Stomach (tissue), 9 donors: ENCODE results near the gene CYBA. TPM values are rescaled to one million over a fixed set of nuclear protein-coding genes. Genes with fewer than 3 reads are reported as not detected.

ENCODE experiments used
- DNase-seq, 2 donors: peaks; one replicate each; pipeline versions ENCODE4 v3.0.0 to v3.0.0-alpha.2; 2013 to 2019
- H3K27ac ChIP-seq, 5 donors: fragments of 200-600 bp in 4 of 5; sonication (generic) in 4 of 5; one replicate each; pipeline ENCODE4 v1.5.1; 2013 to 2019; ENCODE audit warnings: mild to moderate bottlenecking in 1 of 5, moderate library complexity in 1 of 5
- H3K27me3 ChIP-seq, 3 donors: fragments of 200-600 bp; sonication (generic); one replicate each; pipeline ENCODE4 v1.5.1; 2017 to 2019; ENCODE audit warnings: mixed run types in 1 of 3
- H3K36me3 ChIP-seq, 4 donors: fragments of 200-600 bp; sonication (generic); 1 replicate in 3 of 4; 2 replicates in 1 of 4; pipeline ENCODE4 v1.5.1; 2016 to 2019
- H3K4me1 ChIP-seq, 4 donors: fragments of 200-600 bp; sonication (generic); one replicate each; pipeline ENCODE4 v1.5.1; 2016 to 2019
- H3K4me3 ChIP-seq, 4 donors: fragments of 200-600 bp; sonication (generic) in 3 of 4; one replicate each; pipeline ENCODE4 v1.5.1; 2016 to 2019; ENCODE audit warnings: mild to moderate bottlenecking in 1 of 4
- H3K9me3 ChIP-seq, 4 donors: fragments of 200-600 bp; sonication (generic); one replicate each; pipeline ENCODE4 v1.5.1; 2016 to 2019
- EP300 ChIP-seq: sonication (generic); formaldehyde crosslinking; IDR thresholded peaks from one replicate; pipeline ENCODE4 v1.6.1; 2017; ENCODE audit warnings: antibody characterized with exemption
- POLR2A ChIP-seq, 4 donors: fragments of 450-650 bp; IDR thresholded peaks; one replicate each; pipeline ENCODE4 v1.6.1; 2016; ENCODE audit warnings: antibody characterized with exemption in 4 of 4, control low read depth in 2 of 4, mild to moderate bottlenecking in 1 of 4, moderate library complexity in 1 of 4
- POLR2AphosphoS5 ChIP-seq, 3 donors: sonication (generic); formaldehyde crosslinking; IDR thresholded peaks; one replicate each; pipeline ENCODE4 v1.6.1; 2016; ENCODE audit warnings: antibody characterized with exemption in 3 of 3
- WGBS, 5 donors: extraction: QIAGEN DNeasy Blood & Tissue Kit in 3 of 5; methylation state at CpG; one replicate each; pipeline versions ENCODE4 v1.1.5 to v1.1.7; 2013 to 2018; 5-methylcytosine and 5-hydroxymethylcytosine counted together
- intact Hi-C: fragments of 100-400 bp; cut with DNase I; formaldehyde crosslinking; loops from one replicate; pipeline ENCODE4 v1.15.1; 2023; ENCODE audit warnings: low total_unique reads
- polyA plus RNA-seq, 3 donors: library from polyadenylated mRNA; stranded (reverse); fragments of 200-250 nt; gene quantifications; one replicate each; pipeline ENCODE4 v1.2.3, GENCODE V29; 2013
- total RNA-seq, 5 donors: library from RNA; depleted of rRNA; stranded (reverse); fragments of >200 nt; gene quantifications; one replicate each; pipeline versions ENCODE4 v1.1.0 to v1.2.3, GENCODE V29; 2014 to 2016
- TF ChIP-seq, protein P1 (sequence below), 7 experiments: fragments of 450-650 bp in 4 of 7; fragments of 200-600 bp in 3 of 7; sonication (generic) in 3 of 7; IDR thresholded peaks; one replicate each; pipeline ENCODE4 v1.5.1; 2016 to 2019; ENCODE audit warnings: antibody characterized with exemption in 7 of 7, control low read depth in 2 of 7, mild to moderate bottlenecking in 1 of 7
- donor health status: healthy with polysubstance abuse.
- donor health status: Bipolar disorder and iron deficiency.
- donor health status: healthy.

CYBA gene
- total and polyA plus RNA-seq, 8 donors = 21.0 to 480 (median 162) TPM

- peaks cover 0 to 3% (median 0%) of the 10 kb centered on the region in 4 donors for H3K4me1 ChIP-seq
- H3K9me3 ChIP-seq = no peaks in the 10 kb centered on the region
- H3K27ac ChIP-seq = no peak overlapping the region
- no peak for TF ChIP-seq EP300
- TF ChIP-seq, protein P1, sequence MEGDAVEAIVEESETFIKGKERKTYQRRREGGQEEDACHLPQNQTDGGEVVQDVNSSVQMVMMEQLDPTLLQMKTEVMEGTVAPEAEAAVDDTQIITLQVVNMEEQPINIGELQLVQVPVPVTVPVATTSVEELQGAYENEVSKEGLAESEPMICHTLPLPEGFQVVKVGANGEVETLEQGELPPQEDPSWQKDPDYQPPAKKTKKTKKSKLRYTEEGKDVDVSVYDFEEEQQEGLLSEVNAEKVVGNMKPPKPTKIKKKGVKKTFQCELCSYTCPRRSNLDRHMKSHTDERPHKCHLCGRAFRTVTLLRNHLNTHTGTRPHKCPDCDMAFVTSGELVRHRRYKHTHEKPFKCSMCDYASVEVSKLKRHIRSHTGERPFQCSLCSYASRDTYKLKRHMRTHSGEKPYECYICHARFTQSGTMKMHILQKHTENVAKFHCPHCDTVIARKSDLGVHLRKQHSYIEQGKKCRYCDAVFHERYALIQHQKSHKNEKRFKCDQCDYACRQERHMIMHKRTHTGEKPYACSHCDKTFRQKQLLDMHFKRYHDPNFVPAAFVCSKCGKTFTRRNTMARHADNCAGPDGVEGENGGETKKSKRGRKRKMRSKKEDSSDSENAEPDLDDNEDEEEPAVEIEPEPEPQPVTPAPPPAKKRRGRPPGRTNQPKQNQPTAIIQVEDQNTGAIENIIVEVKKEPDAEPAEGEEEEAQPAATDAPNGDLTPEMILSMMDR (IDR thresholded peaks at IDR 0.05) = no peak
- no peak for TF ChIP-seq POLR2AphosphoS5 (IDR thresholded peaks at IDR 0.05)
- TF ChIP-seq POLR2A (IDR thresholded peaks at IDR 0.05) = no peak
- no peaks in the 10 kb centered on the region for H3K27me3 ChIP-seq
- H3K4me3 ChIP-seq = no peak overlapping the region
- whole genome bisulfite sequencing, 5 donors = 75 to 87% (median 80%) methylated on average over 11 of the region's 11 CpGs
- peaks cover 16 to 74% (median 67%) of the 10 kb centered on the region in 4 donors for H3K36me3 ChIP-seq
- DNase-seq = no peak
- intact Hi-C loops = no loop called here
These were observed 57.4 kb downstream of the CYBA start for GRCh38 chr16:88593489-88593888.

Other genes with a start within 250 kb of the CYBA start
- gene ZFPM1, start 197.8 kb downstream of the CYBA start, total RNA-seq = 10 to 100 TPM in 4 of 5 donors, 1 to 10 TPM in 1; 3.9 to 85.7 (median 20.5) TPM
- gene ZFPM1, start 197.8 kb downstream of the CYBA start, polyA plus RNA-seq = 10 to 100 TPM in 1 of 3 donors, 1 to 10 TPM in 2; 4.1 to 10.6 (median 4.2) TPM
- gene ZC3H18, start 80.7 kb downstream of the CYBA start, total RNA-seq = 100 to 1,000 TPM in 1 of 5 donors, 10 to 100 TPM in 4; 15.5 to 312 (median 23.9) TPM
- gene ZC3H18, start 80.7 kb downstream of the CYBA start, polyA plus RNA-seq = 10 to 100 TPM; 16.1 to 20.2 (median 16.7) TPM
- under 1 TPM in 1 of 5 donors, not detected in 4; 0.87 TPM for gene IL17C, start 12.5 kb downstream of the CYBA start, total RNA-seq
- gene IL17C, start 12.5 kb downstream of the CYBA start, polyA plus RNA-seq = 1 to 10 TPM in 1 of 3 donors, not detected in 2; 1.2 TPM
- gene MVD, start 12.0 kb upstream of the CYBA start, total RNA-seq = 100 to 1,000 TPM in 1 of 5 donors, 10 to 100 TPM in 3, 1 to 10 TPM in 1; 7.1 to 302 (median 32.6) TPM
- 10 to 100 TPM; 56.8 to 73.7 (median 58.8) TPM for gene MVD, start 12.0 kb upstream of the CYBA start, polyA plus RNA-seq
- 1 to 10 TPM in 1 of 5 donors, under 1 TPM in 1, not detected in 3; 0.55 to 2.6 TPM for gene SNAI3, start 35.5 kb upstream of the CYBA start, total RNA-seq
- 1 to 10 TPM; 1.0 to 4.2 (median 1.5) TPM for gene SNAI3, start 35.5 kb upstream of the CYBA start, polyA plus RNA-seq
- 10 to 100 TPM in 4 of 5 donors, 1 to 10 TPM in 1; 8.8 to 31.9 (median 14.6) TPM for gene RNF166, start 55.4 kb upstream of the CYBA start, total RNA-seq
- gene RNF166, start 55.4 kb upstream of the CYBA start, polyA plus RNA-seq = 10 to 100 TPM; 11.5 to 20.6 (median 13.1) TPM
- gene CTU2, start 55.5 kb upstream of the CYBA start, total RNA-seq = 10 to 100 TPM in 3 of 5 donors, 1 to 10 TPM in 2; 1.8 to 53.3 (median 11.2) TPM
- 10 to 100 TPM; 13.4 to 21.6 (median 16.1) TPM for gene CTU2, start 55.5 kb upstream of the CYBA start, polyA plus RNA-seq
- gene PIEZO1, start 134.2 kb upstream of the CYBA start, total RNA-seq = 100 to 1,000 TPM in 4 of 5 donors, 10 to 100 TPM in 1; 81.7 to 171 (median 128) TPM
- 100 to 1,000 TPM in 1 of 3 donors, 10 to 100 TPM in 2; 43.7 to 153 (median 49.1) TPM for gene PIEZO1, start 134.2 kb upstream of the CYBA start, polyA plus RNA-seq
- gene CDT1, start 152.7 kb upstream of the CYBA start, total RNA-seq = 100 to 1,000 TPM in 1 of 5 donors, 10 to 100 TPM in 1, 1 to 10 TPM in 3; 1.5 to 147 (median 8.7) TPM
- gene CDT1, start 152.7 kb upstream of the CYBA start, polyA plus RNA-seq = 1 to 10 TPM; 3.2 to 5.2 (median 4.1) TPM
- 100 to 1,000 TPM in 2 of 5 donors, 10 to 100 TPM in 3; 18.1 to 340 (median 85.3) TPM for gene APRT, start 160.9 kb upstream of the CYBA start, total RNA-seq
- 100 to 1,000 TPM; 224 to 250 (median 241) TPM for gene APRT, start 160.9 kb upstream of the CYBA start, polyA plus RNA-seq
- gene GALNS, start 205.9 kb upstream of the CYBA start, total RNA-seq = 100 to 1,000 TPM in 1 of 5 donors, 10 to 100 TPM in 4; 16.2 to 110 (median 51.9) TPM
- gene GALNS, start 205.9 kb upstream of the CYBA start, polyA plus RNA-seq = 10 to 100 TPM in 2 of 3 donors, 1 to 10 TPM in 1; 8.6 to 16.6 (median 11.5) TPM
- gene TRAPPC2L, start 206.1 kb upstream of the CYBA start, total RNA-seq = 10 to 100 TPM in 3 of 5 donors, 1 to 10 TPM in 2; 2.9 to 31.4 (median 25.2) TPM
- gene TRAPPC2L, start 206.1 kb upstream of the CYBA start, polyA plus RNA-seq = 100 to 1,000 TPM in 1 of 3 donors, 10 to 100 TPM in 2; 57.6 to 107 (median 91.4) TPM
- not detected for gene PABPN1L, start 215.6 kb upstream of the CYBA start, total RNA-seq
- gene PABPN1L, start 215.6 kb upstream of the CYBA start, polyA plus RNA-seq = under 1 TPM in 1 of 3 donors, not detected in 2; 0.15 TPM